ENCODE measurements around the gene NPHP4. TPM values are rescaled to one million over a fixed set of nuclear protein-coding genes. Genes with fewer than 3 reads are reported as not detected.

NPHP4 gene
- total RNA-seq, 2 experiments from 2014 or later = 11.4 to 12.6 TPM

- Mint-ChIP-seq H3K9me3 (no peaks in the 10 kb centered on the region), H3K36me3 (no peaks in the 10 kb centered on the region), H3K27me3 (no peaks in the 10 kb centered on the region), H3K4me3 (no peak overlapping the region), H3K27ac (no peak overlapping the region), H3K4me1 (peaks cover 24% of the 10 kb centered on the region)
- no peak for DNase-seq
Measured at GRCh38 chr1:6002714-6003501, 10.7 kb upstream of the NPHP4 start.

GRCh38 chr1:6001992-6002576 lies 9.9 kb upstream of the NPHP4 start:
- no peak for DNase-seq

GRCh38 chr1:6000444-6001288 lies 8.4 kb upstream of the NPHP4 start:
- Mint-ChIP-seq H3K27ac (no peak overlapping the region), H3K9me3 (no peaks in the 10 kb centered on the region), H3K4me1 (peaks cover 18% of the 10 kb centered on the region), H3K4me3 (no peak overlapping the region), H3K27me3 (no peaks in the 10 kb centered on the region), H3K36me3 (no peaks in the 10 kb centered on the region)
- DNase-seq = no peak

More at GRCh38 chr1:6001992-6002576, 9.9 kb upstream of the NPHP4 start:
- Mint-ChIP-seq H3K27me3 (no peaks in the 10 kb centered on the region), H3K27ac (no peak overlapping the region), H3K4me3 (no peak overlapping the region), H3K9me3 (no peaks in the 10 kb centered on the region), H3K36me3 (no peaks in the 10 kb centered on the region), H3K4me1 (peaks cover 21% of the 10 kb centered on the region)

- Mint-ChIP-seq H3K4me3 (no peak overlapping the region), H3K36me3 (no peaks in the 10 kb centered on the region)
- no peak for DNase-seq
Measured at GRCh38 chr1:5999711-6000443, 7.7 kb upstream of the NPHP4 start.

GRCh38 chr1:5998906-5999301 lies 6.7 kb upstream of the NPHP4 start:
- Mint-ChIP-seq H3K4me3 (no peak overlapping the region), H3K4me1 (peaks cover 28% of the 10 kb centered on the region), H3K27me3 (no peaks in the 10 kb centered on the region), H3K36me3 (no peaks in the 10 kb centered on the region), H3K9me3 (no peaks in the 10 kb centered on the region), H3K27ac (no peak overlapping the region)
- DNase-seq = no peak

More at GRCh38 chr1:5999711-6000443, 7.7 kb upstream of the NPHP4 start:
- Mint-ChIP-seq H3K27ac (no peak overlapping the region), H3K27me3 (no peaks in the 10 kb centered on the region), H3K4me1 (peaks cover 19% of the 10 kb centered on the region), H3K9me3 (no peaks in the 10 kb centered on the region)

GRCh38 chr1:5998051-5998905 lies 6.1 kb upstream of the NPHP4 start:
- Mint-ChIP-seq H3K4me3 (no peak overlapping the region), H3K4me1 (peaks cover 26% of the 10 kb centered on the region), H3K27ac (peak overlapping the region; percentile 13), H3K36me3 (no peaks in the 10 kb centered on the region), H3K9me3 (no peaks in the 10 kb centered on the region), H3K27me3 (no peaks in the 10 kb centered on the region)
- DNase-seq = no peak

GRCh38 chr1:5997316-5997715 lies 5.1 kb upstream of the NPHP4 start:
- Mint-ChIP-seq H3K27me3 (no peaks in the 10 kb centered on the region), H3K4me3 (no peak overlapping the region), H3K36me3 (no peaks in the 10 kb centered on the region), H3K4me1 (peaks cover 24% of the 10 kb centered on the region), H3K9me3 (no peaks in the 10 kb centered on the region), H3K27ac (no peak overlapping the region)
- DNase-seq = no peak

- H3K4me1 Mint-ChIP-seq = peaks cover 19% of the 10 kb centered on the region
- no peaks in the 10 kb centered on the region for H3K27me3 Mint-ChIP-seq
- DNase-seq = no peak
- H3K36me3 Mint-ChIP-seq = no peaks in the 10 kb centered on the region
- H3K27ac Mint-ChIP-seq = no peak overlapping the region
- no peak overlapping the region for H3K4me3 Mint-ChIP-seq
- no peaks in the 10 kb centered on the region for H3K9me3 Mint-ChIP-seq
Measured at GRCh38 chr1:5996641-5997270, 4.5 kb upstream of the NPHP4 start.

GRCh38 chr1:5995871-5996630 lies 3.8 kb upstream of the NPHP4 start:
- DNase-seq = no peak
- no peak overlapping the region for H3K4me3 Mint-ChIP-seq
- peaks cover 21% of the 10 kb centered on the region for H3K4me1 Mint-ChIP-seq
- H3K27ac Mint-ChIP-seq = no peak overlapping the region
- no peaks in the 10 kb centered on the region for H3K36me3 Mint-ChIP-seq
- no peaks in the 10 kb centered on the region for H3K9me3 Mint-ChIP-seq
- no peaks in the 10 kb centered on the region for H3K27me3 Mint-ChIP-seq

GRCh38 chr1:5994713-5995621 lies 2.7 kb upstream of the NPHP4 start:
- H3K4me1 Mint-ChIP-seq = peaks cover 25% of the 10 kb centered on the region
- peak overlapping the region; percentile 99 for H3K4me3 Mint-ChIP-seq
- DNase-seq = peak; percentile 57
- no peaks in the 10 kb centered on the region for H3K9me3 Mint-ChIP-seq
- H3K36me3 Mint-ChIP-seq = peaks cover 2% of the 10 kb centered on the region
- H3K27me3 Mint-ChIP-seq = no peaks in the 10 kb centered on the region
- peak overlapping the region; percentile 92 for H3K27ac Mint-ChIP-seq

GRCh38 chr1:5993556-5994491 lies 1.6 kb upstream of the NPHP4 start:
- Mint-ChIP-seq H3K27ac (peak overlapping the region; percentile 92), H3K9me3 (no peaks in the 10 kb centered on the region), H3K4me1 (peaks cover 23% of the 10 kb centered on the region), H3K27me3 (no peaks in the 10 kb centered on the region), H3K36me3 (peaks cover 2% of the 10 kb centered on the region), H3K4me3 (peak overlapping the region; percentile 99)
- DNase-seq = peak; percentile 45

Measured in activated naive CD8-positive, alpha-beta T cell treated with anti-CD3 and anti-CD28 coated beads for 36 hours (primary cell).